ENCODE data around the gene SGCD.

The SGCD gene

GRCh38 chr5:156500755-156501154 lies 173.8 kb downstream of the SGCD start:
- no peak for TF ChIP-seq CTCF (IDR thresholded peaks at IDR 0.05; ENCODE audit: extremely low read depth, insufficient read depth, missing control alignments)
- no peak for DNase-seq (ENCODE audit: low spot score)
- in situ Hi-C loops (cut with MboI; ENCODE audit: low pct_unique_long_range_greater_than_20kb, low sequenced_read_pairs, unreplicated experiment), result no loop called here

GRCh38 chr5:156505101-156505500 lies 178.1 kb downstream of the SGCD start:
- no peak for DNase-seq (ENCODE audit: low spot score)
- no peak for TF ChIP-seq CTCF (IDR thresholded peaks at IDR 0.05; ENCODE audit: extremely low read depth, insufficient read depth, missing control alignments)
- in situ Hi-C loops (cut with MboI; ENCODE audit: low pct_unique_long_range_greater_than_20kb, low sequenced_read_pairs, unreplicated experiment), result no loop called here

- in situ Hi-C loops (cut with MboI; ENCODE audit: low pct_unique_long_range_greater_than_20kb, low sequenced_read_pairs, unreplicated experiment), result no loop called here
- DNase-seq (ENCODE audit: low spot score), result no peak
- no peak for TF ChIP-seq CTCF (IDR thresholded peaks at IDR 0.05; ENCODE audit: extremely low read depth, insufficient read depth, missing control alignments)
Measured at GRCh38 chr5:156513123-156513815, 186.3 kb downstream of the SGCD start.

GRCh38 chr5:156515121-156515520 lies 188.2 kb downstream of the SGCD start:
- in situ Hi-C loops (cut with MboI; ENCODE audit: low pct_unique_long_range_greater_than_20kb, low sequenced_read_pairs, unreplicated experiment), result no loop called here
- DNase-seq (ENCODE audit: low spot score), result no peak
- TF ChIP-seq CTCF (IDR thresholded peaks at IDR 0.05; ENCODE audit: extremely low read depth, insufficient read depth, missing control alignments), result no peak

GRCh38 chr5:156515803-156516360 lies 188.9 kb downstream of the SGCD start:
- DNase-seq (ENCODE audit: low spot score), result no peak
- no peak for TF ChIP-seq CTCF (IDR thresholded peaks at IDR 0.05; ENCODE audit: extremely low read depth, insufficient read depth, missing control alignments)
- in situ Hi-C loops (cut with MboI; ENCODE audit: low pct_unique_long_range_greater_than_20kb, low sequenced_read_pairs, unreplicated experiment), result no loop called here

GRCh38 chr5:156522651-156523529 lies 195.9 kb downstream of the SGCD start:
- DNase-seq (ENCODE audit: low spot score), result no peak
- no peak for TF ChIP-seq CTCF (IDR thresholded peaks at IDR 0.05; ENCODE audit: extremely low read depth, insufficient read depth, missing control alignments)
- in situ Hi-C loops (cut with MboI; ENCODE audit: low pct_unique_long_range_greater_than_20kb, low sequenced_read_pairs, unreplicated experiment), result no loop called here
